Hematopoietic multipotent progenitor cell treated with erythropoietin and hydrocortisone succinate and interleukin-3 and kit ligand, for 15 days (in vitro differentiated cells): ENCODE measurements around the gene CELA2A.
"Not testable (repeated sequence)": the region's sequence is repeated elsewhere in the genome, so short reads cannot be mapped to it uniquely, and the experiment has no call there.

Source experiments
- DNase-seq: peaks from one replicate; pipeline ENCODE4 v3.0.0-alpha.2; 2015; ENCODE audit warnings: low spot score

The CELA2A gene

GRCh38 chr1:15425521-15425920 lies 31.0 kb upstream of the CELA2A start:
- no peak for DNase-seq

- DNase-seq = no peak
Observed at GRCh38 chr1:15425958-15426357, 30.6 kb upstream of the CELA2A start.

- DNase-seq = no peak
Observed at GRCh38 chr1:15426492-15427279, 29.8 kb upstream of the CELA2A start.

DNA sequence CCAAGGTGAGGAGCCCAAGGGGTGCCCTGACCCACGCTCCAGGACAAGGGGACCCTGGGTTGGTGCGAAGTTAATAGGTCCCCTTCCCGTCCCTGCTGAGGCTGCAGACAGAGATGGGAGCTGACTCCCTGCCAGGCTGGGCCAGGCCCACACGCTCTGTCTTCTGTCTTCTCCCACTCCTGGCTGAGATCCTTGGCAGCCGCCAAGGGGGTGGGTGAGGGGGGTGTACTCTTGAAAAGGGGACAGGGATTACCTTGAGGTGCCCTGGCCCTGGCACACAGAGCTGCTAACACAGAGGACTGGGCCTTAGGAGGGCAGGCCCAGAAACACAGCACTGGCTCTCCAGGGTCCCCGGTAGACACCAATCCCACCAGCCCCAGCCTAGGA lies 29.3 kb upstream of the CELA2A start:
- no peak for DNase-seq

- not testable (repeated sequence) for DNase-seq
Observed at GRCh38 chr1:15428252-15428651, 28.3 kb upstream of the CELA2A start.

DNA sequence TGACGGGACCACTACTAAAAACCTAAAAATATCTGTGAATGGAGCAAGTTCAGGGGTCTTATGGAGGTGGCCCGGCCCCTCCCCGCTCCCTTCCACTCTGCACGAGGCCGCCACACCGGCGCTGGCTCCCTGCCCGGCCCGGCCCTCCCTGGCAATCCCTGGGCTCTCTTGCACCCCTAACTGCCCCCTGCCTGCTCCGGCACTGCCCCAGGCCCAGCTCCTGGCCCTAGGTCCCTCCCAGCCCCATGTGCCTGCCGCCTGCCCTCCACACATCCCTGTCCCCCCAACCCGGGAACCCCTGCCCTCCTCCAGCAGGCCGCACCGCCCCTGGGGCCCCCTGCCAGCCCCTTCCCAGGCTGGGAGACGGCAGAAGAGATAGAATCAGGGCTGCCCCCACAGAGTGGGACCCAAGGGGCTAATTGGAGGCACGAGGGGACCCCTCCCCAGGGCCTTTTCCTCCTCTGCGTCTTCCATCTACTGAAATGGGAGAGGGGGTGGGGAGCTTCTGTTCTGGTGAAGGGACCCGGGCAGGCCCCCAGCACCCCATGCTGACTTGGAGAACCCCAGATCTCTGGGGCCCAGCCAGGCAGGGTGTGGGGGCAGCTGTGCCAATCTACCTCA lies 27.6 kb upstream of the CELA2A start:
- DNase-seq = no peak

DNA sequence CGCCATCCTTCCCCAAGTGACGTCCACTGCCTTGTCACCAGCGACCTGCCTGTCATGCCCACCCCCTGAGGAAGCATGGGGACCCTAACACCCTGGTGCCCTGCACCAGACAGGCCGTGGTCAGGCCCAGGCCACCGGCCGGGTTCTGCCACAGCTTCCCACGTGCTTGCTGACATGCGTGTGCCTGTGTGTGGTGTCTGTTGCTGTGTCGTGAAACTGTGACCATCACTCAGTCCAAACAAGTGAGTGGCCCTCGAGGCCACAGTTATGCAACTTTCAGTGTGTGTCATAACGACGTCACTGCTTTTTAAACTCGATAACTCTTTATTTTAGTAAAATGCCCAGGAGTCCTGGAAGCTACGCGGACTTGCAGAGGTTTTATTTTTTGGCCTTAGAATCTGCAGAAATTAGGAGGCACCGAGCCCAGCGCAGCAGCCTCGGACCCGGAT lies 26.8 kb upstream of the CELA2A start:
- DNase-seq = no peak

- peak; percentile 67 for DNase-seq
Observed at GRCh38 chr1:15430787-15431570, 25.6 kb upstream of the CELA2A start.

GRCh38 chr1:15431571-15431948 lies 25.0 kb upstream of the CELA2A start:
- no peak for DNase-seq

DNA sequence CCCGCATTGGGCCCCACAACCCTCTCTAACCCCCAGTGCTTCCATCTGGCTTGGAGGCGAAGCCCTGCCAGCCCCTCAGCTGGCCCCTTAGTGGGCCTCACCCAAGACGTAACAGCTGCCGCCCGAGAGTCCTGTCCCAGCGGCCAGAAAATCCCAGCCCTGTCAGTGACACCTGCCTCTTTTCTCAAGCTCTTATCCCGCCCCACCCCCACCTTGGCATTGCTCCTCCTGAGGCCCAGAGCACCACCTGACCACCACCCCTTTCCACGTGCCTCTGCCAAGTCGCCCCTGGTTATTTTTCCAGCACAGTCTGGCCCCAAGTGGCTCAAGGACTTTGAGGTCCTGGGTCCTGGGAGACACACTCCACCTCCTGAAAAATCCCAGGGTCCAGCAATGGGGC lies 24.2 kb upstream of the CELA2A start:
- no peak for DNase-seq

DNA sequence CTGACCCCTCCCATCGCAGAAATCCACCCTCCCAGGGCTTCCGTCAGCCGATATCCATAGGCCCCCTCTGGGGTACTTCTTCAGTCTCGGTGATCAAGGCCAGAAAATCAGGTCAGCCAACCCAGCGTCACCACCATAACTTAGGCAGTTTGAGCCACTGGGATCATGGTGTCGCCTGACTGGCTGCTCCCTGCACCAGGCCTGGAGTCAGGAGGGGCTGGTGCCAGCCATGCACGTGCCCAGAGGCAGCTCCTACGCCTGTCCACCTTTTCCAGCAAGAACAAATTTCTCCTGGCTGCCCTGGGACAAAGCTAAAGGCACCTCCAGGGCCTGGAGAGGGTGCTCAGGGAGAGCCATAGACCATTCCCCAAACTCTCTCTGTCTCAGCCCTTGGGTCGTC lies 23.1 kb upstream of the CELA2A start:
- DNase-seq = no peak

- not testable (repeated sequence) for DNase-seq
Observed at GRCh38 chr1:15434739-15435138, 21.8 kb upstream of the CELA2A start.

DNA sequence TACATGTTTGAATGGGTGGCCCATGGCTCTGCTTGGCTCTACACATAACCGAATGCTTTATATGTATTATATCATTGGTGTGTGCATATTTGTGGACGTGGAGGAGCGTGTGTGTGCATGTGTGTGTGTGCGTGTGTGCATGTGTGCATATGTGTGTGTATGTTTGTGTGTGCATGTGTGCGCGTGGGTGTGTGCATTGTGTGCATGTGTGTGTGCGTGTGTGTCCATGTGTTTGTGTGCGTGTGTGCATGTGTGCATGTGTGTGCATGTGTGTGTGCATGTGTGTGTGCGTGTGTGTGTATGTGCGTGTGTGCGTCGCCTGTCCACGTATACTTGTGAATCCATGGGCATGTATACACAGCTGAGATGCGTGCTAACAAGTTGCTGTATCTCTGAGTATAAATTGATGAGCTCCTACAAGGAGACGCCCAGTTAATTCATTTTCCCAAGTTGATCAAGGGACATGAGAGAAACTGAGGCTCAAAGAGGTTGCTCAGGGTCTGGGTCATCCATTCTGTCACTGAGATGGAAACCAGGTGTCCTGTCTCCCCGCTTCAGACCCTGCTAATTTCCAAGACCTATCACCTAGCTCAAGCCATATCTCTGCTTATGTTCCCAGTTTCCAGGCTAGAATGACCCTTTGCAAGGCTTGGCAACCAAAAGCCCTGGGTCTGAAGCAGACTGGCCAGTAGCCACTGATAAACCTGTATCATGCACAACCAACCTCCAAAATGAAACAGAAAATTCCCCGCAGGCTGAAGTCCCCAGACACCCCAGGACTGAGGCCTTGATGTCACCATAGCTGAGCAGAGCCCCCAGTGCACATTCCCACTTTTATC lies 21.1 kb upstream of the CELA2A start:
- DNase-seq = no peak

DNA sequence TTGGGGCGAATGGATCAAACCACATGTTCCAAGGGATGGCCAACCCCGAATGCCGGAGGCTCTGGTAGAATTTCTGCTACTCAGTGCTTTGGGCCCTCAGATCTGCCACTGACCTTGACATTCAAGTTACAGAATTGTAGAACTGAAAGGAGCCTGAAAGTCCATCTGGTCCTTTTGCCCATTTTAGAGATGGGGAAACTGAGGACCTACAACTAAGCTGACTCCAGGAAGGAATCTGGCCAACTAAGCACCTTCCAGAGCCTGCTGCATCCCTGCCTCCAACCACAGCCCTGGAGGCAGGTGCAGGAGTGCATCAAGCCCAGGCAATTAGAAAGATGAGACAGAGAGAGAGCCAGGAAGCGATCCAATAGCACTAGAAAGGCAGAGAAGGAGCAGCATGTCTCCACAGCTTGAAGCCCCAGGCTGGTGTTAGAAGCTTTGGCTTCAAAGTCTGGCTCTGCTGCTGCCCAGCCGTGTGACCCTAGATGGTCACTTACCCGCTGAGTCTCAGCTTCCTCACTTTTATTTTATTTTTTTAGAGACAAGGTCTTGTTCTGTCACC lies 19.6 kb upstream of the CELA2A start:
- no peak for DNase-seq

DNA sequence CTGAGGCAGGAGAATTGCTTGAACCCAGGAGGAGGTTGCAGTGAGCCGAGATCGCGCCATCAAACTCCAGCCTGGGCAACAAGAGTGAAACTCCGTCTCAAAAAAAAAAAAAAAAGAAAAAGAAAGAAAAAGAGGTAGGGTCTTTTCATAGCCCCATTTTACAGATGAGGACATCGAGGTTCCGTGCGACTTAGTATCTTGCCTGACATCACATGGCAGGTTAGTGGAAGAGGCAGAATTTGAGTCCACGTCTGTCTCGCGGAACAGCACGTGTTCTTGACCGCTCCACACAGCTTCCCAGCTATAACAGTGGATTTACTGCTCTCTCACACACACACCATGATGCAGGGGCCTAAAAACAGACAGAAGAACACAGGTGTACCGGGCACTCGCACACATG lies 17.2 kb upstream of the CELA2A start:
- DNase-seq = no peak

DNA sequence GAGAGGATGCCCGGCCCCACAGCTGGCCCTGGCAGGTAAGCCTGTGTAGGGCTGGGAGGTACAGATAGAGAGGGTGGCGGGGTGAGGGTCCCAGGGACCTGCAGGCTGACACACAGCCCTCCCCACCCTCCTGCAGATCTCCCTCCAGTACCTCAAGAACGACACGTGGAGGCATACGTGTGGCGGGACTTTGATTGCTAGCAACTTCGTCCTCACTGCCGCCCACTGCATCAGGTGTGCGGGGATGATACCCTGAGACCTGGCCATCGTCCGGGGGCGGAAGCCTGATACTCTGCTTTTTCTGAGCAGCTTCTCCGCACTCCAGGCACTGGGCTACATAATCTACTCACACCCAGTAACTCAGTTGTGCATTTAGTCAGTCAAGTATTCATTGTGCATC lies 16.2 kb upstream of the CELA2A start:
- no peak for DNase-seq

DNA sequence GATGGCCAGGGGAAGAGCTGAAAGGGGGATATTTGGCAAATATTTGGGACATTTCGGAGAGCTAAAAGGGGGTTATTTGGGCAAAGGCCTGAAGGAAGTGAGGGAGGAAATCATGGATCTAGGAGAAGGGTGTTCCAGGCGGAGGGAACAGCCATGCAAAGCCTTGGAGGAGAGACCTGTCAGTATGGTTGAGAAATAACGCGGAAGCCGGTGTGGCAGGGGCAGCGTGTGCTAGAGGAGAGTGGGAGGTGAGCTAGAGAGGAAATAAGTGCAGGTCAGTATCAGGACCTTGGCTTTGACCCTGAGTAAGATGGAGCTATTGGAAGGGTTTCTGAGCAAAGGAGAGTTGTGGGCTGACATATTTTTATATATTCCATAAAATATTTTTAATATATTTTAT lies 15.3 kb upstream of the CELA2A start:
- DNase-seq = no peak

DNA sequence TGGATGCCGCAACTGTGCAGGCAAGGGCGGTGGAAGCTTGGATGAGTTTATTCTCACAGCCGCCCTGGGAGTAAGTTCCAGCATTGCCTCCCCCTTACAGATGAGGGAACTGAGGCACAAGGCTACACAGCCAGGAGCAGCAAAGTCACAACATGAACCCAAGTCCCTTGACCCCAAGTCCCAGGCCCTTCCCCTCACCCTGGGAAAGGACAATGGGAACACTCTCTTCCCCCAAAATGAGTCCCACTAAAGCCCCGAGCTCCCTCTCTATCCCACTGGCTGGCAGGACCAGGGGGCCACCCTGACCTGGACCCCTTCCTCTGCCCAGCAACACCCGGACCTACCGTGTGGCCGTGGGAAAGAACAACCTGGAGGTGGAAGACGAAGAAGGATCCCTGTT lies 14.4 kb upstream of the CELA2A start:
- DNase-seq = no peak

GRCh38 chr1:15442759-15443158 lies 13.8 kb upstream of the CELA2A start:
- DNase-seq = no peak

GRCh38 chr1:15443281-15443680 lies 13.3 kb upstream of the CELA2A start:
- DNase-seq = no peak

DNA sequence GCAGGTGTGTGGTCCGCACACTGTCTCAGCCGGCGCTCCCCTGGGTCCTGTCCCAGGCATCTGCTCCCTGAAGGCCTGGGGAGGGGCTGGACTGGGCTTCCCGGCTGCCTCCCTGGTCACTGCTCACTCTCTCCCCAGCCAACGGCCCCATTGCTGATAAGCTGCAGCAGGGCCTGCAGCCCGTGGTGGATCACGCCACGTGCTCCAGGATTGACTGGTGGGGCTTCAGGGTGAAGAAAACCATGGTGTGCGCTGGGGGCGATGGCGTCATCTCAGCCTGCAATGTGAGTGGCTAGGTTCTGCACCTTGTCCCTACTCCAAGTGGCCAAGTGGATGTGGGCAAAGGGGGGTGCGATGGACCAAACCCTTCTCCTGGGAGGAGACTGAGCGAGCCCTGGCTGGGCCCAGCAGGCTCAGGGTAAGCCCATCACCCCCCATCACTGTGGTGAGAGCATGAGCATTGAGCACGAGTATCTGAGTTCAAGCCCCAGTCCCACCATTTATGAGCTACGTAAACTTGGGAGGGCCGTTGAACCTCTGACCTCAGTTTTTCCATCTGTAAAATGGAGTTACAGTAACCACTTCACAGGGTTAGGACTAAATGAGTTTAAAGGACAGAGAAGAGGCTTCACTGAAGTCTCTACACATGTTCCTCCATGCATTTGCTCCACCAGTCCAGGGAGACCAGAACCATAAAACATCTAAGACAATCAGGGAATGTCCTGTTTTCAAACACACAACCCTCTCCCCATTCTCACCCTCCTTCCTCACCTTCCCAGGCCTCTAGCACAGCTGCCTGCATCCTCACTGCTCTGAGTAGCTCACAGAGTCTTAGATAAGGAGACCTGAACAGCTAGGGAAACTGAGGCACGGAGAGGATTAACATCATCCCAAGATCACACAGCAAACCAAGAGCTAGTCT lies 11.8 kb upstream of the CELA2A start:
- DNase-seq = no peak
